ENCODE measurements around the gene ALX3.

DNA sequence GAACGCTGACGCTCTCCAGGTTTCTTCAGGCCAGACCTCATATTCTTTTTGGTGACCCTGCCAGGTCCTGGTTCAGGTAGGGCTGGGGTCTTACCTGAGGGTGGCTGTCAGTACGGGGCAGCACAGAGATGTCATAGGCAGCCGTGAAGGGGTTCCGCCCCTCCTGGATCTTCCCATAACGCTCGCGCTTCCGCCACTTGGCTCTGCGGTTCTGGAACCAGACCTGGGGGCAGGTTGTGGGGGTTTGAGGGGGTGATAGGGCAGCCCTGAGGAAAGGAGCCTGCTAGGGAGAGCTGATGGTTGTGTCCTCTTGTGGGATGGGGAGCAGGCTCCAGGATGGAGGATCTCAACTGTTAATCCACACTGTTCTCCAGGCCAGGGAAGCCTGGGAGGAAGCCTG, 9.1 kb downstream of the ALX3 start:
- TF ChIP-seq, protein P1, sequence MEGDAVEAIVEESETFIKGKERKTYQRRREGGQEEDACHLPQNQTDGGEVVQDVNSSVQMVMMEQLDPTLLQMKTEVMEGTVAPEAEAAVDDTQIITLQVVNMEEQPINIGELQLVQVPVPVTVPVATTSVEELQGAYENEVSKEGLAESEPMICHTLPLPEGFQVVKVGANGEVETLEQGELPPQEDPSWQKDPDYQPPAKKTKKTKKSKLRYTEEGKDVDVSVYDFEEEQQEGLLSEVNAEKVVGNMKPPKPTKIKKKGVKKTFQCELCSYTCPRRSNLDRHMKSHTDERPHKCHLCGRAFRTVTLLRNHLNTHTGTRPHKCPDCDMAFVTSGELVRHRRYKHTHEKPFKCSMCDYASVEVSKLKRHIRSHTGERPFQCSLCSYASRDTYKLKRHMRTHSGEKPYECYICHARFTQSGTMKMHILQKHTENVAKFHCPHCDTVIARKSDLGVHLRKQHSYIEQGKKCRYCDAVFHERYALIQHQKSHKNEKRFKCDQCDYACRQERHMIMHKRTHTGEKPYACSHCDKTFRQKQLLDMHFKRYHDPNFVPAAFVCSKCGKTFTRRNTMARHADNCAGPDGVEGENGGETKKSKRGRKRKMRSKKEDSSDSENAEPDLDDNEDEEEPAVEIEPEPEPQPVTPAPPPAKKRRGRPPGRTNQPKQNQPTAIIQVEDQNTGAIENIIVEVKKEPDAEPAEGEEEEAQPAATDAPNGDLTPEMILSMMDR (conservative IDR thresholded peaks at IDR 0.05; ENCODE audit: low read length), result no peak
- TF ChIP-seq EZH2phosphoT487 (IDR thresholded peaks at IDR 0.05; ENCODE audit: borderline replicate concordance, low read depth, low read length), result no peak

Measured in OCI-LY7 (cell line).